GM12874 (cell line): ENCODE measurements around the gene NXPH1.

Experiments used
- TF ChIP-seq, protein P1 (sequence below): IDR thresholded peaks from 2 replicates; pipeline ENCODE4 v1.5.1; 2011; ENCODE audit warnings: low read depth, mild to moderate bottlenecking, control low read depth, low read length, moderate library complexity; ENCODE audit not compliant: insufficient read depth

Gene NXPH1

DNA sequence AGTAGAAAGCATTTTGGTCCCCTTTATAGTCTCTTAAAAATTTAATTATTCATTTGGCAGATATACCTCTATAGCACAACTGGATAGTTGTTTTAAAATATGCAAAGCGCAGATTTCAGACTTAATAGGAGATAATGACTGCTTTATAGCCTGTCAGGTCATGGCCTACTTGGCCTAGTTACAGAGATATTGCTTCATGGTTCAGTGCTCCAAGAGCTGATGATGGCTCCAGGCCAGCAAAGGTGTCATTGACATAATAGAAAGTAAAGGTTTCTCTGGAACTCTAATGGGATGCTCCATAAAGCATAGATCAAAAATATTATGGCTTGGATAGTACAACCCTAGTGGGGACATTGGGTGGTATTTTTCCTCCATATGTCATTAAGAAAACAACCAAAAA is 285.7 kb downstream of the NXPH1 start:
- TF ChIP-seq, protein P1, sequence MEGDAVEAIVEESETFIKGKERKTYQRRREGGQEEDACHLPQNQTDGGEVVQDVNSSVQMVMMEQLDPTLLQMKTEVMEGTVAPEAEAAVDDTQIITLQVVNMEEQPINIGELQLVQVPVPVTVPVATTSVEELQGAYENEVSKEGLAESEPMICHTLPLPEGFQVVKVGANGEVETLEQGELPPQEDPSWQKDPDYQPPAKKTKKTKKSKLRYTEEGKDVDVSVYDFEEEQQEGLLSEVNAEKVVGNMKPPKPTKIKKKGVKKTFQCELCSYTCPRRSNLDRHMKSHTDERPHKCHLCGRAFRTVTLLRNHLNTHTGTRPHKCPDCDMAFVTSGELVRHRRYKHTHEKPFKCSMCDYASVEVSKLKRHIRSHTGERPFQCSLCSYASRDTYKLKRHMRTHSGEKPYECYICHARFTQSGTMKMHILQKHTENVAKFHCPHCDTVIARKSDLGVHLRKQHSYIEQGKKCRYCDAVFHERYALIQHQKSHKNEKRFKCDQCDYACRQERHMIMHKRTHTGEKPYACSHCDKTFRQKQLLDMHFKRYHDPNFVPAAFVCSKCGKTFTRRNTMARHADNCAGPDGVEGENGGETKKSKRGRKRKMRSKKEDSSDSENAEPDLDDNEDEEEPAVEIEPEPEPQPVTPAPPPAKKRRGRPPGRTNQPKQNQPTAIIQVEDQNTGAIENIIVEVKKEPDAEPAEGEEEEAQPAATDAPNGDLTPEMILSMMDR = no peak

DNA sequence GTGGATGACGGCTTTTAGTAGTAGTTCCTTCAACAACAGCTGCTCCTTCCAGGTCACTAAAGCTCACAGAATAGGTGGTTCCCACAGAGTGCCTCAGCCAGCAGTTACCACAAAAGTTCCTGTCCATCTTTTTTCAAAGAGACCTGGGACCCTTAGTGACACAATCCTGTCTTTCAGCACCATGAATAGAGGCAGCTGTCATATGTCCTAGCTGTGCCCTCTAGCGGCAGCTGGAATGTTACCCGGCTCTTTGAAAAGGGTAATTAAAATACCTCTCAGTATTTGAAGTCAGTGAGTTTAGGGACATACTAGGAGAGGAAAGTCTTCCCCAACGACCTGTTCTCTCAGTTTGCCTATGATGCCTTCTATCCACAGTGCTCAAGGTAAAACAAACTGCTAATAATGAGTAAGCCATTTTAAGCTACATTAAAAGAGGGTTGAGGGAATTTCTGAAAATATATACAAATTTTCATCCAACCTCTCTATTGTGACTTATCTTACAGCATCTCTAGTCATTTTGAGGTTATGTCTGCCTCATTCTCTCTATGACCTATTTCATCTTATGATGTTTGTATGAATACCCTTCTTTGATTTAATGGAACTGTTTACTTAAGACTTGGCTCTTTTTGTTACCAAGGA is 290.8 kb downstream of the NXPH1 start:
- TF ChIP-seq, protein P1 = peak; percentile 79

DNA sequence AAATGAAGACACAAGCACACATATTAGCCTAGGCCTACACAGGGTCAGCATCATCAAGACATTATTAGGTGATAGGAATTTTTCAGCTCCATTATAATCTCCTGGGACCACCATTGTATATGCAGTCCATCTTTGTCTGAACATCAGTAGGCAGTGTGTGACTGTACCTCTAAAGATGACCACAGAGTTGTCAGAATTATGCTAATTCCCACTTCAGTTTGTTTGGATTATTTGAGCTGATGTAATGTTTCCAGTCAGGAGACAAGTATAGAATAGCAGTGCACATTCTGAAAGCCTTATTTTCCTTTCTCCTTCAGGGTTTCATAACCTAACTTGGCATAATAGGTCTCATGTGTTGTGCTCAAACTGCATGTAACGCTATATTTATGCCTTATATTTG is 306.4 kb downstream of the NXPH1 start:
- TF ChIP-seq, protein P1 = no peak

DNA sequence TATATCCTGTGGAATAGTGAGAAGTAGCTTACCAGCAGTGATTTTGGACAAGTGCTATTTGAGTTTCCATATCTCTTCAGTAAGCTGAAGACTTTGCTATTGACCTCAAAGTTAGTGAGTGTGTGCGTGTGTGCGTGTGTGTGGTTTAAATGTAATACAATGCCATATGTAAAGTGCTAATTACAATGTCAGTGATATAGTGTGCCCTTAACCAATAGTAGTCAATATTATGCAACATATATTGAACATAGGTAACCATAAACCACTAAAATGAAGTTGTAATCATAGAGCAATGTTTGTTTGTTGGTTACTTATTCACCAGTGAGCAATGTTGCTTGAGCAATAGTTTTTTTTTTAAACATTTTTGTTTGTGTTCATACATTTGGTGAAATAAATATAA is 309.4 kb downstream of the NXPH1 start:
- TF ChIP-seq, protein P1 = no peak

DNA sequence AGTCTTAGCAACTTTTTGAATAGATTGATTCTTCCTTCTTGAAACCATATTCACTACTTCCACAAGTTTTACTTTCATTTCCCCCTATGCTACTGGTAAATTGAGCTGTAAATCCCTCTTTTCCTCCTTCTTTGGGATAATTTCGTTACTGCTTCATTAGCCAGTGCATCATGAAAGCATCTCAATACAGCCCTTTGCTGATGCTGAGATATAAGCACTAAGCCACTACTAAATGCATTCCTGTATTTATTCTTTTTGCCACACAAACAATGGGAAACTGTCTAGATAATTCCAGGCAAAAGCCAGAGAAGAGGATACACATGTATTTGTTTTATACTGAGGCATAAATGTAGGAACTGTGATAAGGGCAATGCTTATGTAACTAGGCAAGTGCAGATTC is 313.9 kb downstream of the NXPH1 start:
- TF ChIP-seq, protein P1 = no peak

DNA sequence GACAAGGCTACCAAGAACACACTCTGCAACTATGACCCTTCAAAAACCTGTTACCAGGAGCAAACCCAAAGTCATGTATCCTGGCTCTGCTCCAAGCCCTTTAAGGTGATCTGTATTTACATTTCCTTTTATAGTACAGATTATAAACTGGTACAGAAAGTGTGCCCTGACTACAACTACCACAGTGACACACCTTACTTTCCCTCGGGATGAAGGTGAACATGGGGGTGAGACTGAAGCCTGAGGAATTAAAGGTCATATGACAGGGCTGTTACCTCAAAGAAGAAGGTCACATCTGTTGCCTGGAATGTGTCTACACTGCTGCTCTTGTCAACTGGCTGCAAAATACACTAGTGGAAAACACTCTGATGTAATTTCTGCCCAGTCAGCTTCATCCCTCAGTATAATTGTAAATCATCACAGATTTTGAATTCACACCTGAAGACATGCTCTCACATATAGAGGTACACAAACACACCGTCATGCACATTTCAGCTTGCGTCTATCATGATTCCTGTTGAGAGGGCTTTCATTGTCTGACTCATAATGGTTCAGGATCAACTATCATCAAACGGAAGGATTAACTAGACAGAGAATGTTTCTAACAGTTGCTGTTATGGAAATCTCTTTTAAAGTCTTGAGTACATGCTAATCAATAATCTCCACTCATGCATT is 318.3 kb downstream of the NXPH1 start:
- TF ChIP-seq, protein P1 = no peak

DNA sequence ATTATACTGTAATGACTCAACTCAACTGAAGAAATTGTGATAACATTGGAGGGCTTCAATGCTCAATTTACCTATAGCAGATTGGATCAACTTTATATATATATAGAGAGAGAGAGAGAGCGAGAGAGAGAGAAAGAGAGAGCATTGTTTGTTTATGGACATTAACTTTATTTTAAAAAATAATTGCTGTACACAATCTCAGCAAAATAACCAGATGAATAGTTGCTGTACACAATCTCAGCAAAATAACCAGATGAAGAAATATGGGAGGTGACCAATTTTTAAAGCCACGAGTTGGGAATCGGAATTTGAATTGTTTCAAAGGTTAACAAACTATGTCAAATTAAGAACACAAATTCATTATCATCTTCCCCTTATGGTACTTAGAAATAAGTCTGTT is 319.9 kb downstream of the NXPH1 start:
- TF ChIP-seq, protein P1 = no peak
